Measurements from ENCODE around the gene ATN1. TPM values are rescaled to one million over a fixed set of nuclear protein-coding genes. Genes with fewer than 3 reads are reported as not detected.

Gene ATN1
- total and polyA plus RNA-seq, 2 of the 4 experiments (the other 2 are of a cell fraction) = 3.4 to 58.7 TPM

GRCh38 chr12:6954316-6955107 is 26.8 kb downstream of the ATN1 start:
- ATAC-seq (ENCODE audit: low read depth) = no peak
- dilution Hi-C loops (cut with HindIII; ENCODE audit: low sequenced_read_pairs, unreplicated experiment) = no loop called here

More at GRCh38 chr12:6954316-6955107, 26.8 kb downstream of the ATN1 start:
- Histone ChIP-seq H3K27me3 (ENCODE audit: control insufficient read depth, insufficient read depth, low read length) (no peaks in the 10 kb centered on the region), H2AK9ac (replicated peaks; ENCODE audit: low read depth, low read length, poor library complexity) (no peak overlapping the region), H3K79me1 (ENCODE audit: low read depth in 1 of 2, low read length in 2 of 2) (no peaks in the 10 kb centered on the region), H2BK120ac (ENCODE audit: low read depth, low read length) (no peak overlapping the region), H3K9me3 (ENCODE audit: control insufficient read depth, insufficient read depth, low read length) (no peaks in the 10 kb centered on the region), H2BK20ac (ENCODE audit: low read depth, low read length) (no peak overlapping the region), H4K91ac (ENCODE audit: insufficient read depth, low read depth, low read length) (no peak overlapping the region), H3K23ac (ENCODE audit: low read depth, low read length) (no peak overlapping the region), H4K5ac (ENCODE audit: low read depth, low read length) (peak overlapping the region; percentile 2; the same call in 1 of the 2 replicates), H3K9me1 (ENCODE audit: insufficient read depth, low read length) (no peaks in the 10 kb centered on the region), H2AFZ (replicated peaks; ENCODE audit: low read length, poor library complexity) (peak overlapping the region; percentile 87), H3K27ac (ENCODE audit: insufficient read depth, low read length) (no peak overlapping the region), H3K56ac (ENCODE audit: extremely low read depth, insufficient read depth, low read length) (no peak overlapping the region), H2AK5ac (ENCODE audit: low read depth, low read length) (peak overlapping the region; percentile 46; the same call in 1 of the 2 replicates), H4K20me1 (ENCODE audit: insufficient read depth, low read length) (no peaks in the 10 kb centered on the region), H3K18ac (ENCODE audit: low read depth, low read length) (no peak overlapping the region), H3K4me2 (ENCODE audit: low read depth, low read length) (no peak overlapping the region), H3K36me3 (ENCODE audit: control insufficient read depth, insufficient read depth, low read length) (no peaks in the 10 kb centered on the region), H2BK5ac (ENCODE audit: low read depth, low read length, poor library complexity, severe bottlenecking) (no peak overlapping the region), H3K4me3 (ENCODE audit: insufficient read depth, low read depth, low read length) (no peak overlapping the region), H3K14ac (replicated peaks; ENCODE audit: low read depth, low read length) (no peak overlapping the region; the same call in 1 of the 2 replicates), H3K9ac (ENCODE audit: low read depth, low read length) (no peak overlapping the region), H3K4me1 (ENCODE audit: control insufficient read depth, insufficient read depth, low read length) (0 out of 2 replicates have a peak, but pooled peaks cover 2% of the 10 kb centered on the region), H3K4ac (ENCODE audit: low read depth, low read length) (peak overlapping the region; percentile 73; the same call in 1 of the 2 replicates), H2BK15ac (ENCODE audit: low read depth, low read length) (no peak overlapping the region; the same call in 2 of the 3 replicates), H4K8ac (ENCODE audit: low read depth in 2 of 2, low read length in 2 of 2) (no peak overlapping the region)
- DNase-seq = no peak
- CTCF ChIA-PET = no interaction called here
- WGBS, 2 experiments (ENCODE audit: extremely low coverage in 2 of 2, insufficient read length in 1 of 2) = 86% methylated on average over 10 of the region's 21 CpGs; no CpG with 5 or more reads in 1 of the 2 experiments
- POLR2A ChIA-PET (ENCODE audit: unreplicated experiment) = no interaction called here
- TF ChIP-seq POLR2A (IDR thresholded peaks at IDR 0.05; ENCODE audit: low read depth, low read length) (no peak), NFE2L2 (IDR thresholded peaks at IDR 0.05; ENCODE audit: low read depth, low read length) (no peak), USF2 (IDR thresholded peaks at IDR 0.05; ENCODE audit: low read depth, low read length) (no peak), ELK1 (IDR thresholded peaks at IDR 0.05; ENCODE audit: borderline replicate concordance, low read depth, low read length) (no peak), SMC3 (IDR thresholded peaks at IDR 0.05; ENCODE audit: low read depth, low read length) (no peak), MXI1 (IDR thresholded peaks at IDR 0.05; ENCODE audit: borderline replicate concordance, low read depth, low read length) (no peak), MAFK (IDR thresholded peaks at IDR 0.05; ENCODE audit: low read depth, low read length) (no peak), RCOR1 (IDR thresholded peaks at IDR 0.05; ENCODE audit: insufficient replicate concordance, low read length) (no peak), CTCF (conservative IDR thresholded peaks at IDR 0.05; ENCODE audit: low read depth, low read length) (no peak), CHD1 (IDR thresholded peaks at IDR 0.05; ENCODE audit: low read depth, low read length) (no peak), CEBPB (IDR thresholded peaks at IDR 0.05; ENCODE audit: low read depth, low read length) (no peak), RAD21 (IDR thresholded peaks at IDR 0.05; ENCODE audit: low read length) (no peak), RFX5 (IDR thresholded peaks at IDR 0.05; ENCODE audit: low read depth, low read length) (no peak)
- intact Hi-C loops (cut with micrococcal nuclease) (no loop called here), in situ Hi-C loops (cut with MboI; ENCODE audit: low sequenced_read_pairs) (no loop called here)
- no TSS peak for BruUV-seq (replicated peaks)

All from IMR-90 (cell line).